Body of pancreas (tissue), 4 donors: ENCODE measurements around the gene THOC1.

Experiments
- POLR2A ChIP-seq, 3 donors: fragments of 450-650 bp; IDR thresholded peaks; one replicate each; pipeline ENCODE4 v1.6.1; 2016; ENCODE audit warnings: antibody characterized with exemption in 3 of 3, mild to moderate bottlenecking in 2 of 3
- TF ChIP-seq, protein P1 (sequence below), 7 experiments: fragments of 450-650 bp in 4 of 7; fragments of 200-600 bp in 3 of 7; sonication (generic) in 3 of 7; IDR thresholded peaks; one replicate each; pipeline ENCODE4 v1.5.1; 2016 to 2019; ENCODE audit warnings: antibody characterized with exemption in 7 of 7

DNA sequence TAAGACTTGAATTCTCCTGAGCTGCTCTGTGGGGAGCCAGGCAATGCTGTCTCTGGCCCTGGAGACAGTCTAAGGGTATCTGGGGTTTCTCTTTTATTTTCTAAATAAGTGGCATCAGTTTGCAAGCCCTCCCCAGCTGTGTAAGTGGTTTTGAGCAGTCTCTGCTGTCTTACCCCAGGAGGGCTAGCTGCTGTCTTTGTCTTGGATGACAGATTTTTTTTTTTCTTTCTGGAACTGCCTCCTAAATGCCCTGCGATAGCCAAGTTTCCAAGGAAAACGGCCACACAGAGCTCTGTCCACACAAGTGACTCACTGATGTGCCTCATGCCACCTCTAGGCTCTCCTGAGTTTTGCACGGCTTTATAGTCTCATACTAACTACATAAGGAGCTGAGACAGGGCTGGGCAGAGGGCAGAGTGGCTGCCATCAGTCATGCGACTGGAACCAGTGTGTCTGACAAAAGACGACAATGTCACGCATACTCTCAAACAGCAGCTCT, 37.2 kb upstream of the THOC1 start:
- no peak for TF ChIP-seq POLR2A (IDR thresholded peaks at IDR 0.05)
- TF ChIP-seq, protein P1, sequence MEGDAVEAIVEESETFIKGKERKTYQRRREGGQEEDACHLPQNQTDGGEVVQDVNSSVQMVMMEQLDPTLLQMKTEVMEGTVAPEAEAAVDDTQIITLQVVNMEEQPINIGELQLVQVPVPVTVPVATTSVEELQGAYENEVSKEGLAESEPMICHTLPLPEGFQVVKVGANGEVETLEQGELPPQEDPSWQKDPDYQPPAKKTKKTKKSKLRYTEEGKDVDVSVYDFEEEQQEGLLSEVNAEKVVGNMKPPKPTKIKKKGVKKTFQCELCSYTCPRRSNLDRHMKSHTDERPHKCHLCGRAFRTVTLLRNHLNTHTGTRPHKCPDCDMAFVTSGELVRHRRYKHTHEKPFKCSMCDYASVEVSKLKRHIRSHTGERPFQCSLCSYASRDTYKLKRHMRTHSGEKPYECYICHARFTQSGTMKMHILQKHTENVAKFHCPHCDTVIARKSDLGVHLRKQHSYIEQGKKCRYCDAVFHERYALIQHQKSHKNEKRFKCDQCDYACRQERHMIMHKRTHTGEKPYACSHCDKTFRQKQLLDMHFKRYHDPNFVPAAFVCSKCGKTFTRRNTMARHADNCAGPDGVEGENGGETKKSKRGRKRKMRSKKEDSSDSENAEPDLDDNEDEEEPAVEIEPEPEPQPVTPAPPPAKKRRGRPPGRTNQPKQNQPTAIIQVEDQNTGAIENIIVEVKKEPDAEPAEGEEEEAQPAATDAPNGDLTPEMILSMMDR (IDR thresholded peaks at IDR 0.05): no peak
